Uterus (tissue), 4 donors: ENCODE measurements around the gene ECHDC1. TPM values are rescaled to one million over a fixed set of nuclear protein-coding genes. Genes with fewer than 3 reads are reported as not detected.

Experiments used
- DNase-seq, 2 donors: peaks; one replicate each; pipeline ENCODE4 v3.0.0-alpha.2; 2019 to 2020
- H3K27ac ChIP-seq, 2 donors: fragments of 200-600 bp; sonication (generic); 1 replicate in 1 of 2; 2 replicates in 1 of 2; pipeline ENCODE4 v1.5.1; 2016 to 2018
- H3K27me3 ChIP-seq, 2 donors: fragments of 200-600 bp; sonication (generic); one replicate each; pipeline ENCODE4 v1.5.1; 2018 to 2019; ENCODE audit warnings: control low read depth in 1 of 2
- H3K36me3 ChIP-seq, 2 donors: fragments of 200-600 bp; sonication (generic); one replicate each; pipeline ENCODE4 v1.5.1; 2019; ENCODE audit warnings: control low read depth in 1 of 2
- H3K4me1 ChIP-seq, 2 donors: fragments of 200-600 bp; sonication (generic); one replicate each; pipeline ENCODE4 v1.5.1; 2018 to 2019; ENCODE audit warnings: control low read depth in 1 of 2
- H3K4me3 ChIP-seq, 2 donors: fragments of 200-600 bp; sonication (generic); 1 replicate in 1 of 2; 2 replicates in 1 of 2; pipeline ENCODE4 v1.5.1; 2018 to 2019; ENCODE audit warnings: mild to moderate bottlenecking in 1 of 2
- H3K9me3 ChIP-seq, 2 donors: fragments of 200-600 bp; sonication (generic); one replicate each; pipeline ENCODE4 v1.5.1; 2019; ENCODE audit warnings: control low read depth in 1 of 2
- CTCF ChIP-seq, 4 experiments: fragments of 200-600 bp in 2 of 4; fragments of 450-650 bp in 2 of 4; sonication (generic) in 2 of 4; IDR thresholded peaks; one replicate each; pipeline ENCODE4 v1.5.1; 2016 to 2019; ENCODE audit warnings: antibody characterized with exemption in 4 of 4, mild to moderate bottlenecking in 2 of 4, moderate library complexity in 1 of 4
- POLR2A ChIP-seq, 2 donors: fragments of 450-650 bp; IDR thresholded peaks; one replicate each; pipeline ENCODE4 v1.6.1; 2016; ENCODE audit warnings: antibody characterized with exemption in 2 of 2, mild to moderate bottlenecking in 1 of 2, moderate library complexity in 1 of 2
- intact Hi-C: fragments of 100-400 bp; cut with DNase I; formaldehyde crosslinking; loops from one replicate; pipeline ENCODE4 v1.15.1; 2023; ENCODE audit warnings: low total_unique reads
- total RNA-seq, 4 donors: library from RNA; depleted of rRNA in 3 of 4; stranded (reverse); fragments of >200 nt in 3 of 4; gene quantifications; one replicate each; pipeline versions ENCODE4 v1.1.0 to v1.2.4, GENCODE V29; 2014 to 2023
- donor health status: DM: yes; HTN: yes; CAD: no.

ECHDC1 gene
- total RNA-seq, 4 donors from 2014 or later = 7.4 to 109 (median 18.5) TPM

DNA sequence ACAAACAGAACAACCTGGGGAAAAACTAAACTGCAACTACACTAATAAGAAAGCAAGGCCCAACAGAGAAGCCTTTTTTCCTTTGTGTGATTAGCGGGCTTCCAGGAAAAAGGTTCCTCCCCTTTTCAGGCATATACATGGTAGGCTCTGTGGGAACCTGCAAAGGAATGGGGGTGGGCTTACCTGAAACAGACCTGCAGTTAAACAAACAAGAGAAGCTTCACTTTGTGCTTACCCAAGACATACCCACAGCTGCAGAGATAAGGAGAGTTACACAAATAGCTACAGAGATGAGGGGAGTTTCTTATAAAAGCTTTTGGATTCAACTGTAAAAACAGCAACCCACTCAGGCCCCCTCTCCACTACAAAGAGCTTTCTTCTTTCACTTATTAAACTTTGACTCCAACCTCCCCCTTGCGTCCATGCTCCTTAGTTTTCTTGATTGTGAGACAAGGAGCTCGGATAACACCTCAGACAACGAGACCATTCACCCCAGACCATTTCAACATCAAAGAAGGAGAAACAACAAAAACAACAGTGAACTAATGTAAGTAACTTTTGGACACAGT is 45.8 kb downstream of the ECHDC1 start:
- intact Hi-C loops = no loop called here
- Histone ChIP-seq H3K4me3 (no peak overlapping the region), H3K27me3 (no peaks in the 10 kb centered on the region), H3K9me3 (no peaks in the 10 kb centered on the region), H3K27ac (no peak overlapping the region), H3K36me3 (no peaks in the 10 kb centered on the region), H3K4me1 (no peaks in the 10 kb centered on the region)
- DNase-seq = no peak
- TF ChIP-seq POLR2A (IDR thresholded peaks at IDR 0.05) (no peak), CTCF (IDR thresholded peaks at IDR 0.05) (no peak)

- H3K4me1 ChIP-seq = no peaks in the 10 kb centered on the region
- H3K36me3 ChIP-seq = no peaks in the 10 kb centered on the region
- no peaks in the 10 kb centered on the region for H3K9me3 ChIP-seq
- H3K4me3 ChIP-seq = no peak overlapping the region
- no peaks in the 10 kb centered on the region for H3K27me3 ChIP-seq
- TF ChIP-seq CTCF (IDR thresholded peaks at IDR 0.05) (no peak), POLR2A (IDR thresholded peaks at IDR 0.05) (no peak)
- intact Hi-C loops = no loop called here
- no peak overlapping the region for H3K27ac ChIP-seq
- no peak for DNase-seq
These were observed 51.9 kb downstream of the ECHDC1 start for GRCh38 chr6:127291495-127291894.

- DNase-seq = no peak
- Histone ChIP-seq H3K9me3 (no peaks in the 10 kb centered on the region), H3K4me3 (no peak overlapping the region), H3K4me1 (no peaks in the 10 kb centered on the region), H3K36me3 (no peaks in the 10 kb centered on the region), H3K27me3 (no peaks in the 10 kb centered on the region), H3K27ac (no peak overlapping the region)
- TF ChIP-seq CTCF (IDR thresholded peaks at IDR 0.05) (no peak), POLR2A (IDR thresholded peaks at IDR 0.05) (no peak)
- intact Hi-C loops = no loop called here
These were observed 52.8 kb downstream of the ECHDC1 start for GRCh38 chr6:127290391-127291265.

DNA sequence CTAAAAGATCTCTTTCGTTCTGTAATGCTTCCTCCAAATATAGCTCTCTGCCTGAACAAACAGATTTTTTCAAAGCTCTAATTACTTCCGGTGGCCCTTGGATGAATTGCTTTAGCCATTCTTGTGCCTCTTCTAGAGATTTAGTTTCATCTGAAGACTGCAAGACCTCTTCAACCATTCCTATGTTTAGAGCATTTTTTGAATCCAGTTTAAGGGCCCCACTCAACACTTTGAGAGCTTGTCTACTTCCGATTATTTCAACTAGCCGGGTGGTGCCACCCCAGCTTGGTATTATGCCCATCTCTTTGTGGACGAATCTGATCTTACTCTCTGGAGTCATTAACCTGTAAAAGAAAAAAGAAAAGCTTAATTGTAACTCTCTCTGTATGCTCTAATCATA is 53.5 kb downstream of the ECHDC1 start:
- no peak overlapping the region for H3K4me3 ChIP-seq
- TF ChIP-seq CTCF (IDR thresholded peaks at IDR 0.05) (no peak), POLR2A (IDR thresholded peaks at IDR 0.05) (no peak)
- no peaks in the 10 kb centered on the region for H3K27me3 ChIP-seq
- H3K9me3 ChIP-seq = no peaks in the 10 kb centered on the region
- H3K4me1 ChIP-seq = no peaks in the 10 kb centered on the region
- H3K36me3 ChIP-seq = no peaks in the 10 kb centered on the region
- DNase-seq = no peak
- intact Hi-C loops = no loop called here
- no peak overlapping the region for H3K27ac ChIP-seq

DNA sequence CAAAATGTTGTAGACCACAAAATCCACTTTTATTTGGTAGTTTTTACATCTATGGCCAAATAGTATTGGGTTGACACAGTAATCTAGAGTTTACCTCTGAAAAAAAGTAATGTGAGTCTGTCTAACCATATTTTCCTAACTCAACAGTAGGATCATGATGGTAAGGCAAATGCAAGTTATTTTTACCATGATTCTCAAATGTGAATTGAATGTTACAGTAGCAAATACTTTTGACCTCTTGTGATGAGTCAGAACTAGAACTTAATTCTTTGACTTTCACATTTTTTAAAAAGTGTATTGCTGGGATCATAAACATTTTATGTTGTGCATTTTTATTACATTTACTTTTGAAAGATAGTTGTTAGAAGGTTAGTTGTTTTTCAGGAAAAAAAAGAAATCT is 54.7 kb downstream of the ECHDC1 start:
- no peak overlapping the region for H3K27ac ChIP-seq
- intact Hi-C loops = no loop called here
- no peaks in the 10 kb centered on the region for H3K4me1 ChIP-seq
- TF ChIP-seq CTCF (IDR thresholded peaks at IDR 0.05) (no peak), POLR2A (IDR thresholded peaks at IDR 0.05) (no peak)
- H3K36me3 ChIP-seq = no peaks in the 10 kb centered on the region
- no peak for DNase-seq
- H3K4me3 ChIP-seq = no peak overlapping the region
- H3K27me3 ChIP-seq = no peaks in the 10 kb centered on the region
- H3K9me3 ChIP-seq = no peaks in the 10 kb centered on the region
